Hematopoietic multipotent progenitor cell treated with erythropoietin and hydrocortisone succinate and interleukin-3 and kit ligand, for 6 days (in vitro differentiated cells): Measurements from ENCODE around the gene GULP1.

Source experiments
- DNase-seq: peaks from one replicate; pipeline ENCODE4 v3.0.0-alpha.2; 2015

Gene GULP1

GRCh38 chr2:188381614-188382013 is 89.9 kb downstream of the GULP1 start:
- DNase-seq, result no peak

GRCh38 chr2:188382107-188382506 is 90.4 kb downstream of the GULP1 start:
- no peak for DNase-seq

DNA sequence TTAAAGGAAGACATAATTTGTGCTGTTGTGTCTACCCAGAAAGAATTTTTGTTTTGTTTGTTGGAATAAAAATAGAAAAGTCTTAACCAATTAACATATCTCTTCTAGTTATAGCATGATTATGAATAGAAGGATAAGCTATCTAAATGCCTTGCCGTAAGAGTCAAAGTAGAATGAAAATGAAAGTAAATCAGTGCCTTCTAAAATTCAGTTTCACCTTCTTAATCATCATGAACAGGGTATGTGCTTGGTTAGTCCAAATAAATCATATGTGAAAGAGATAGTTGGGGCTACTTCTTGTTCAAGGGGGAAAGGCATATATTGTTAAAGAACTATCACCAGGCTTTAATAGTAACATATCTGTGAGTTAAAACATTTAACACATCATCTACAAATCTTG is 91.5 kb downstream of the GULP1 start:
- DNase-seq, result no peak

DNA sequence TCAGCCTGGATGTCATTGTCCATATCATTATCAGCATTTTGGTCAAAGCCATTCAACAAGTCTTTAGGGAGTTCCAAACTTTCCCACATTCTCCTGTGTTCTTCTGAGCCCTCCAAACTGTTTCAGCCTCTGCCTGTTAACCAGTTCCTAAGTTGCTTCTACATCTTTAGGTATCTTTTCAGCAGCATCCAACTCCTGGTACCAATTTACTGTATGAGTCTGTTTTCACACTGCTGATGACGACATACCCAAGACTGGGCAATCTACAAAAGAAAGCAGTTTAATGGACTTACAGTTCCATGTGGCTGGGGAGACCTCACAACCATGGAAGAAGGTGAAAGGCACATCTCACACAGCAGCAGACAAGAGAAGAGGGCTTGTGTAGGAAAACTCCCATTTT is 94.2 kb downstream of the GULP1 start:
- no peak for DNase-seq

GRCh38 chr2:188388831-188389230 is 97.2 kb downstream of the GULP1 start:
- DNase-seq, result no peak

GRCh38 chr2:188391354-188391753 is 99.7 kb downstream of the GULP1 start:
- no peak for DNase-seq

DNA sequence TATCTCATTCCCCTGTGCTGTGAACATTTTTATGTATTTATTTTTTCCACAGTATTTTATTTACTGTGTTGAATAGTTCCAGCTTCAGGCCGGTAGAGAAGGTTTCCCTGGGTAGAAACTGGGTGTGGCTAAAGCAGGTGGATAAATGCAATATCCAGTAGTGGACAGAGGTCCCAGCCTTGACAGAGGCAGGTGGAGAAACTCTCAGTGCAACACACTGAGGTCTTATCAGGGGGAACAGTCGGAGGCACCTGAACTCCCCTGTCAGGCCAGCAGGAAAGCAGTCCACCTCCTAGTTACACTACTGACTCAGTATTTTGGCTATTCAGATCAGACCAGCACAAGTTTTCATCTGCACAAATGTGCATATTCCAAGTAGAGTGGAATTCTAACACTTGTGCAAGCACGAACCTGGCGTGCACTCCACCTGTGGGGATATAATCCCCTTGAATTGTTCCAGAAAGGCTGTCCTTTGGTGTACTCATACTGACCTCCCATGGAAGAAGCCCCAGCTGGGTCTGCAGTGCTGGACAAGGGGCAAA is 103.3 kb downstream of the GULP1 start:
- DNase-seq, result no peak

DNA sequence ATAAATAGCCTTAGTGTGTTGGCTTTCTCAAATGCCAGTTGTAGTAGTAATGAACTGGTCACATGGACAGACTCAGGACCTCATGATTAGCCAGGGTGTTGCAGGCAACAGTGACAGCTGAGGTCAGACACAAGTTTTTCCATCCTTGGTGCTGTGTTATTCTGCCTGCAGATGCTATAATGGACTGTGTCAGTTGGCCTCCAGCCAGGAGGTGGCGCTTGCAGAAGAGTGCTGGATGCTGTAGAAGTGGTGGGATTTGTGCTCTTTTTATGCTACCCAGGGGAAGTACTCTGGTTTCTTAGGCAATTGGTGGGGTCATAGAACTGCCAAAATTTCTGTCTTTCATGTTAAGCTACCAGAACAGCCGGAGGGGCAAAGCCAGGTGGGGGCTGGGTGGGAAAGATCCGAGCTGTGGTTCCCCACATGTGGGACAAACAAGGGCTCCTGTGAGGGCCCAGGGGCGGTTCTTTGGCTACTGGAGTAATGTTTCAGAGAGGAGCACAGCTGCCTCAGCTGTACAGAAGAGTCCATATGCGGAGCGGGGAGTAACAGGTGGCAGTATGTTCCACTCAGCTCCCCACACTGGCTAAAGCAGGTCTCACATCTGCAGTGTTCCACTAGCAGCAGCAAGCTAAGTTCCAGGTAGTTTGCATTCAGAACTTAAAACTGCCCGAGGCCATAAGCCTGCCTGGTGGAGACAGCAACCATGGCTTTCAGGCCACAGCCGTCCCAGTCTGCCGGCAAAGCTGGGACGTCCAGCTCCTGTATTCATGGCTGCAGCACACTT is 104.4 kb downstream of the GULP1 start:
- peak; percentile 3 for DNase-seq

- no peak for DNase-seq
These were observed 107.5 kb downstream of the GULP1 start for GRCh38 chr2:188399159-188399558.

GRCh38 chr2:188403676-188404075 is 112.0 kb downstream of the GULP1 start:
- DNase-seq, result no peak

DNA sequence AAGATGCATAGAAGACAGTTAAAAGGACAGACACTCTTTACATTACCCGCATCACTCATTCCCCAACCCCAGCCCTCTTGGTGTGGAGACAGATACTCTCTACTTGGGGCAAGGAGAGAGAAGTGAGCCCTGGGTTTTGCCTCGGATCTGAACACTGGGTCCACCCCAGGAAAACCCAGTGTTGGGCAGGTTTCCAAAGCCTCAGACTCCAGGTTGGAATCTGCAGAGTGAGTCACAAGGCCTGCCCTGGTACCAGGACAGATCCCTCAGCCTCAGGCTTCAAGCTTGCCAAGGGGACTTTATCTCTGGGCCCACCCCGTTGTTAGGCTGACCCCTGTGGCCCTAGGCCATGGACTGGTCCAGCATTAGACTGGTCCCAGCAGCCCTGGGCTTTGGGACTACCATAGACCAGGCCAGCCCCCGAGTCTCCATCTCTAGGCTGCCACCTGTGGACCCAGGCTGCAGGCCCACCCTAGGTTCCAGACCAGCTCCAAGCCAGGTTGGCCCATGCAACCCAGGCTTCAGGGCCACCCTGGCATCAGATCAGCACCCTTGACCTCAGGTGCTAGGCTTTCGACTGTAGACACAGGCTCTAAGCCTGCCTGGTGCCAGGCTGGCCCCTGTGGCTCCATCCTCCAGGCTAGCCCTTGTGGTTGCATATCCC is 112.8 kb downstream of the GULP1 start:
- DNase-seq, result no peak

DNA sequence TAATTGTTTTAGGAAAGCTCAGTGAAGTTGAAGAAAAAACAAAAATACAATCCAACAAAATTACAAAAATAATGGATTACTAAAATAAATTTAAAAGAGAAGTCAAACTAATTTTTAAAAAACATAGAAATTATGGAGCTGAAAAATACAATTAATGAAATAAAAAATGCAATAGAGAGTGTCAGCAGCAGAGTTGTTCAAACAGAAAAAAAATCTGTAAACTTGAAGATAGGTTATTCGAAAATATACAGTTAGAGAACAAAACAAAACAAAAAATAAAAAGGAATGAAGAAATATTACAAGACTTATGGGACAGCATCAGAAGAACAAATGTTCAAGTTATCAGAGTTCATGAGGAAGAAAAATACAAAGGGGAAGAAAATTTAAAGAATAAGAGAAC is 114.7 kb downstream of the GULP1 start:
- DNase-seq, result no peak

DNA sequence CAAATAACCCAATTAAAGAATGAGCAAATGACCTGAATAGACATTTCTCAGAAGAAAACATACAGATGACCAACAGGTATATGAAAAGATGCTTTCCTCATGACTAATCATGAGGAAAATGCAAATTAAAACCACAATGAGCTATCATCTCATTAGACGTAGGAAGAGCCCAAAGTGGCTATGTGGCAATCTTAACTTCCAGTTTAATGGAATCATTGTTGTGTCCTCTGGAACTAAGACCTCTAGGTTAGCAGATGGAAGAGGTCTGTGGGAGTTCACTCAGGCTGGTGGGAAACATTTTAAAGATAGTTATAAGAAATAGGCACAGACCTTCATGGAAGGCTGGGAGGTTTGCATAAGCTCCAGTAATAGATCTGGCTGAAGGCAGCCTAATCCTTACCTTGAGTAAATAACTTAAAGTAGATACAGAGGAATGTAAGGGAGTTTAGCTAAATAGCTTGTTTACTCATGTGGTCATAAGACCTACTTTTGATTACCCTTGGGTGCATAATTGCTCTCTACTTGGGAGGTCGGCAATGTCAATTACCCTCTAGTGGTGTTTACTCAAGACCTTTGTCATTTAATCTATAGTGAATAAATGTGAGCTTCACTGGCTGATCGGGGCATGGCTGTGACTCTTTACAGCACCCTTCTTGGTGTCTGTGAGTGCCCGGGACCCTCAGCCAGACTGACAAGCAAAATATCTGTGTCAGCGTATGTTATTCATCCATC is 119.0 kb downstream of the GULP1 start:
- no peak for DNase-seq

DNA sequence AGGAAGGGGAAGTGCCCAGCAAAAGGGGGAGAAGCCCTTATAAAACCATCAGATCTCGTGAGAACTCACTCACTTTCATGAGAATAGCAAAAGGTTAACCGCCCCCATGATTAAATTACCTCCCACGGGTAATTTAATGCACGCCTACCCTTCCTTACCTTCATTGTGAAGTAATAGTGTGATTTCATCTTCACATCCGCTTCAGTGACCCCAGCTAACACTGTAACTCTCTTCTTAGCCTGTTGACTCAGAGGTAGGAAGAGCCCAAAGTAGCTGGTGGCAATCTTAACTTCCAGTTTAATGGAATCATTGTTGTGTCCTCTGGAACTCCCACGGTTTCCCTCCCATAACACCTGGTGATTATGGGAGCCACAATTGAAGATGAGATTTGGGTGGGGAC is 120.5 kb downstream of the GULP1 start:
- no peak for DNase-seq

GRCh38 chr2:188414411-188414810 is 122.7 kb downstream of the GULP1 start:
- no peak for DNase-seq

DNA sequence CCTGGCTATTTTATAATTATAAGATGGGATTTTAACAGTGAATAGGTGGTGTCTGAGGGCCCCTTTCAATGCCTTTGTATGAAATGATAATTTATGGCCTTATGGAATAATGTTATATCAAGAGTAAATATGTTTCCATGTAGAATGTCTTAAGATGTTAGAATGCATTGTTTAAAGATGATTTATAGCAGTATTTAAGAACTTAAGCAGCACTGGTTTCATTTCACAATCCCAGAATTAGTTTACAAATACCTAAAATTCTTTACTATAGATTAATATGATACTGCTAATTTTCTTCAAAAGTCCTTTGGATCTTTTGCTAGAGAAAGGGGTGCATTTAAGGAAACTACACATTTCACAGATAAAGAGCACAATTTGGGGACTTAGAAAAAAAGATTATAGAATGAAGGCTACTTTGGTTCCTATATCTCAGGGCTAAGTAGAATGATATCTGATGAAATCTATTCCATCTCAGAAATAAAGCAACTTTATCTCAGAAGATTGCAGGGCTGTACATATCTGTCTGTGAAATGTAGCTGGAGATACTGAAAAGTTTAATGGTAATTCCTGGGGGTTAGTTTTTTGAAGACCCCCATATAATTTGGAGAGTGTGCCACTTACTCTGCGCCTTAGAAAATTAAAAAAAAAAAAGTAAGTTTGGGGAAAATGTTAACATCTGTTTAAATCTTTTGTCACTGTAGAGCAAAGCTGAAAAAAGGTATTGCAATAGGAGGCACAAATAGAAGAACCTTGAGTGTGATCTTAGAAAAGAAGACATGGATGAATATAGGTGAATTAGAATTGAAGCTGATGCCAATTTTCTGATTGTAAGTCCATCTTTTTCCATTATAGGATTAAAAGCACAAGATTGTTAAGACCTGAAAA is 123.4 kb downstream of the GULP1 start:
- DNase-seq, result no peak

DNA sequence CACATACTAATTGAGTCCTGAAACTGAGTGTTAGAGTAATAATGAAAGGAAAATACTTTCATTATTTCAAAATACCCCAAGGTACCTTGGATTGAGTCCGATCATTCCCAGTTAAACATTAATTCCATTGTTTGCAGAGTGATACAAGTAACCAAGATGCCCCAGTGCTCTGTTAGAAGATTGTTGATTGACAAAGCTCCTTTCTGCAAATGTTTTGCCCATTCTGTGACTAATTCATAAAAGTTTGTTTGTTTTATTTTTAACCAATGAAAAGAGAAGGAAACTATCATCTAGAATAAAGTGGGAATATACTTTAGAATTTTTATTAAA is 124.0 kb downstream of the GULP1 start:
- DNase-seq, result no peak

- no peak for DNase-seq
These were observed 124.7 kb downstream of the GULP1 start for GRCh38 chr2:188416367-188416766.

DNA sequence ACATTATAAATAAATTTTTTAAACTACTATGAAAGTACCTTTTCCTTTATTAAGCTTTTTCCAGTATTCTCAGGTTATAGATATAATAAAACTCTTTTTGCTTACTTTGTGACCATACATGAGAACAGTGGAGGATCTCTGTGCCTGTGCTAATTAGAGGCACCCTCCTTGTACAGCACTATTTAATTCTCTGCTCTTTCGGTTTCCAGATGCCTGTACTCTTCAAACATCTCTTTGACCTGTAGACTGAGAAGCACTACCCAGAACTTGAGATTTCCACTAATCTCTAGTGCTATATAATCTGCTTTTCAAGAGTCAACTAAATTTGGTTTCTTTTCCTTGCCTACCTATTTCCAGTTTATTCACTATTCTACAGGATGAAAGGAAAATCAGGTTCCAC is 131.1 kb downstream of the GULP1 start:
- DNase-seq, result no peak

- DNase-seq, result no peak
These were observed 133.6 kb downstream of the GULP1 start for GRCh38 chr2:188425266-188425665.

DNA sequence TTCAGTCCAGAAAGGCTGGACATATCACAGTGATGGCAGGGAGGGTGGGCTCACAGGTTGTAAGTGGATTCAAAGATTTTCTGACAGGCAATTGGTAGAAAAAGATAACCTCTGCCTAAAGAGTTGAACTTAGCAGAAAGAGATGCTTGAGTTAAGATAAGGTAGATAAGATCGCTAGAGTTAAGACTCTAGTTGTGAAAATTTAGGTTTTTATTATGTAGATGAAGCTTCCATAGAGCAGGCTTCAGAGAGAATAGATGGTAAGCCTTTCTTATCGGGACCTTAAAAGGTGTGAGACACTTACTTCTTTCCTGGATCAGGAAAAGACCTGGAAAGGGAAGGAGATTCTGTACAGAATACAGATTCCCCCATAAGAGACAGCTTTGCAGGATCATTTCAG is 134.4 kb downstream of the GULP1 start:
- DNase-seq, result no peak

GRCh38 chr2:188430705-188431104 is 139.0 kb downstream of the GULP1 start:
- DNase-seq, result no peak

GRCh38 chr2:188434018-188434417 is 142.3 kb downstream of the GULP1 start:
- no peak for DNase-seq
